ENCODE results near the gene KCTD6. TPM values are rescaled to one million over a fixed set of nuclear protein-coding genes. Genes with fewer than 3 reads are reported as not detected.

KCTD6 gene
- total RNA-seq, 6 donors from 2014 or later = 2.2 to 13.1 (median 6.0) TPM

GRCh38 chr3:58531555-58531954 is 39.7 kb downstream of the KCTD6 start:
- Histone ChIP-seq H3K27me3 (no peaks in the 10 kb centered on the region), H3K27ac (no peak overlapping the region), H3K9me3 (no peaks in the 10 kb centered on the region), H3K4me3 (no peak overlapping the region), H3K4me1 (peaks cover 14 to 29% (median 17%) of the 10 kb centered on the region in 4 donors), H3K36me3 (no peaks in the 10 kb centered on the region)
- TF ChIP-seq, protein P1, sequence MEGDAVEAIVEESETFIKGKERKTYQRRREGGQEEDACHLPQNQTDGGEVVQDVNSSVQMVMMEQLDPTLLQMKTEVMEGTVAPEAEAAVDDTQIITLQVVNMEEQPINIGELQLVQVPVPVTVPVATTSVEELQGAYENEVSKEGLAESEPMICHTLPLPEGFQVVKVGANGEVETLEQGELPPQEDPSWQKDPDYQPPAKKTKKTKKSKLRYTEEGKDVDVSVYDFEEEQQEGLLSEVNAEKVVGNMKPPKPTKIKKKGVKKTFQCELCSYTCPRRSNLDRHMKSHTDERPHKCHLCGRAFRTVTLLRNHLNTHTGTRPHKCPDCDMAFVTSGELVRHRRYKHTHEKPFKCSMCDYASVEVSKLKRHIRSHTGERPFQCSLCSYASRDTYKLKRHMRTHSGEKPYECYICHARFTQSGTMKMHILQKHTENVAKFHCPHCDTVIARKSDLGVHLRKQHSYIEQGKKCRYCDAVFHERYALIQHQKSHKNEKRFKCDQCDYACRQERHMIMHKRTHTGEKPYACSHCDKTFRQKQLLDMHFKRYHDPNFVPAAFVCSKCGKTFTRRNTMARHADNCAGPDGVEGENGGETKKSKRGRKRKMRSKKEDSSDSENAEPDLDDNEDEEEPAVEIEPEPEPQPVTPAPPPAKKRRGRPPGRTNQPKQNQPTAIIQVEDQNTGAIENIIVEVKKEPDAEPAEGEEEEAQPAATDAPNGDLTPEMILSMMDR (IDR thresholded peaks at IDR 0.05) = no peak
- TF ChIP-seq POLR2AphosphoS5 (IDR thresholded peaks at IDR 0.05) (no peak), EP300 (IDR thresholded peaks at IDR 0.05) (no peak), POLR2A (IDR thresholded peaks at IDR 0.05) (no peak)
- 97 to 98% methylated on average over 7 of the region's 7 CpGs for WGBS, 2 donors
- no peak for ATAC-seq (ENCODE audit: low FRiP score in 2 of 2)
- DNase-seq = no peak

GRCh38 chr3:58531956-58532355 is 40.1 kb downstream of the KCTD6 start:
- ATAC-seq (ENCODE audit: low FRiP score in 2 of 2) (no peak), DNase-seq (no peak)
- TF ChIP-seq EP300 (IDR thresholded peaks at IDR 0.05) (no peak), POLR2A (IDR thresholded peaks at IDR 0.05) (no peak), POLR2AphosphoS5 (IDR thresholded peaks at IDR 0.05) (no peak)
- TF ChIP-seq, protein P1 (IDR thresholded peaks at IDR 0.05) = no peak
- WGBS, 2 donors = 89 to 95% methylated on average over 2 of the region's 2 CpGs
- no peak overlapping the region for H3K27ac ChIP-seq
- no peaks in the 10 kb centered on the region for H3K27me3 ChIP-seq
- peaks cover 14 to 33% (median 21%) of the 10 kb centered on the region in 4 donors for H3K4me1 ChIP-seq
- no peaks in the 10 kb centered on the region for H3K36me3 ChIP-seq
- no peak overlapping the region for H3K4me3 ChIP-seq
- H3K9me3 ChIP-seq = no peaks in the 10 kb centered on the region

DNA sequence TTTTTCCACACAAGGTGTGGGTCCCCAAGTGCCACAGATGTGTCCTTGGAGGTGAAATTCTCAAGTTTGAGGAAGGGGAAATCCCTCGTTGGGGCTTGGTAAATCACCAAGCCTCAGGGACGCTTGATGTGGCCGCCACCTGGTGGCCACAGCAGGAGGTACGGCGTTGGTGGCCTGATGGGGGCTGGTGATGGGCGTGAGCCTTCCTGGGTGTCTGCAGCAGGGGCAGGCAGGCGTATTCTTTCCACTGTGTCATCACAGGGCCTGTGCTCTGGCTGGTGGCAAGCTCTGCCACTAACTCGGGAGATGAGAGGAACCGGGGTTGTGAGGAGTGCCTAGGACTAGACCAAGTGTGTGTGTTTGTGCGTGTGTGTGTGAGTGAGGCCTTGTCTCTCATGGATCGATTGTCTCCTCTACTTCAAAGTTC is 40.9 kb downstream of the KCTD6 start:
- Histone ChIP-seq H3K36me3 (no peaks in the 10 kb centered on the region), H3K9me3 (no peaks in the 10 kb centered on the region), H3K27me3 (no peaks in the 10 kb centered on the region), H3K4me3 (no peak overlapping the region), H3K4me1 (peaks cover 21 to 42% (median 26%) of the 10 kb centered on the region in 4 donors), H3K27ac (no peak overlapping the region)
- 18 to 31% methylated on average over 7 to 11 of the region's 11 CpGs for WGBS, 2 donors
- TF ChIP-seq POLR2A (IDR thresholded peaks at IDR 0.05) (no peak), POLR2AphosphoS5 (IDR thresholded peaks at IDR 0.05) (no peak), EP300 (IDR thresholded peaks at IDR 0.05) (no peak)
- TF ChIP-seq, protein P1 (IDR thresholded peaks at IDR 0.05) = peak; percentile 85 to 94 (median 93)
- ATAC-seq (ENCODE audit: low FRiP score in 2 of 2) (peak in 1 of 2 donors; percentile 83), DNase-seq (peak; percentile 78 to 92)

DNA sequence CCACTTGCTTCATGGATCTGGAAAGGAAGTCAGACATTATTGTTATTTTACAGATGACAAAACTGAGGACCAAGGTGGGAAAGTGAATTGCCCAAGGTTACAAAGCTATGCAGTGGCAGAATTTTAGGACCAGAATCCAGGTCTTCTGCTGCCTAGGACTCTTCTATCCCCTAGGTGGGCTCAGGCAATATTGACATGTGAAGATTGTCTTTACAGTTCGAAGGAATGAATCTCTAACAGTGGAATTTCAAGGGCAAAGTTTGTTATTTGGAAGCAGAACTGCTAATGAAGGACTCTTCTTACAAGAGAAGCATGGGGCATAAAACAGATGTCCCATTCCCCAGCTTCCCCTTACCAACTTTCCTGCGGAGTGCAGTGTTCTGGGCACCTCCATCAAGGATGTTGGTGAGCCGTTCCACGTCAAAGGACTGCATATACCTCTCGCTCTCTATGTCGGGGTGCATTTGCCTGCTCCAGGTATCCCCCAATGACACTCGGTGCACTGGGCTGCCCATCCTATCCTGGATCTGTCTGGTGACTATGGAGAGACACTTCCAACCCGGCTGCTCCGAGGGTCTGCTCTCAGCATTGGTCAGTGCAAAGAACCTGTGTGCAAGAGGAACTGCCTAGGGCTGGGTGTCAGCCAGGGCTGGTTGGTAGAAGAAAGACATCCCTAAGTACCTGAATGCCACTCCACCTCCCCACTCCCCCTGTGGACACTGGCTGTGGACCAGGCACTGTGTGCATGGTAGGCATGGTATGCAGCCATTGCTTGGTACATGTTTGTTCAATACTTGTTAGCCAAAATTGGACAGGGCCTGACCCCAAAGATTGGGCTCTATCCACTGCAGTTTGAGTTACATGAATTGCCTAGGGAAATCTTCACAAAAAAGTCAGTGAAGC is 42.9 kb downstream of the KCTD6 start:
- no peak for TF ChIP-seq POLR2AphosphoS5 (IDR thresholded peaks at IDR 0.05)
- TF ChIP-seq EP300 (IDR thresholded peaks at IDR 0.05) = no peak
- TF ChIP-seq, protein P1 (IDR thresholded peaks at IDR 0.05) = no peak
- no peak for TF ChIP-seq POLR2A (IDR thresholded peaks at IDR 0.05)
- Histone ChIP-seq H3K4me1 (peaks cover 17 to 35% (median 23%) of the 10 kb centered on the region in 4 donors), H3K9me3 (no peaks in the 10 kb centered on the region), H3K4me3 (no peak overlapping the region), H3K36me3 (no peaks in the 10 kb centered on the region), H3K27me3 (no peaks in the 10 kb centered on the region), H3K27ac (no peak overlapping the region)
- ATAC-seq (ENCODE audit: low FRiP score in 2 of 2) = no peak
- DNase-seq = no peak
- WGBS, 2 donors = 93 to 100% methylated on average over 7 to 9 of the region's 9 CpGs
